ENCODE measurements around the gene NINJ2.
"Not testable (repeated sequence)": the region's sequence is repeated elsewhere in the genome, so short reads cannot be mapped to it uniquely, and the experiment has no call there.

Gene NINJ2

GRCh38 chr12:641321-641720 lies 21.9 kb downstream of the NINJ2 start:
- not testable (repeated sequence) for DNase-seq (ENCODE audit: low read depth)

GRCh38 chr12:640773-641172 lies 22.5 kb downstream of the NINJ2 start:
- DNase-seq (ENCODE audit: low read depth): no peak

GRCh38 chr12:639988-640387 lies 23.3 kb downstream of the NINJ2 start:
- no peak for DNase-seq (ENCODE audit: low read depth)

GRCh38 chr12:639566-639965 lies 23.7 kb downstream of the NINJ2 start:
- peak; percentile 17 for DNase-seq (ENCODE audit: low read depth)

- DNase-seq (ENCODE audit: low read depth): no peak
These were observed 24.2 kb downstream of the NINJ2 start for GRCh38 chr12:638953-639557.

- no peak for DNase-seq (ENCODE audit: low read depth)
These were observed 26.6 kb downstream of the NINJ2 start for GRCh38 chr12:636632-637031.

- no peak for DNase-seq (ENCODE audit: low read depth)
These were observed 29.5 kb downstream of the NINJ2 start for GRCh38 chr12:633731-634130.

GRCh38 chr12:632102-632696 lies 31.0 kb downstream of the NINJ2 start:
- DNase-seq (ENCODE audit: low read depth): no peak

GRCh38 chr12:630656-631632 lies 32.3 kb downstream of the NINJ2 start:
- peak; percentile 29 for DNase-seq (ENCODE audit: low read depth)

GRCh38 chr12:628742-629078 lies 34.5 kb downstream of the NINJ2 start:
- not testable (repeated sequence) for DNase-seq (ENCODE audit: low read depth)

GRCh38 chr12:627863-628741 lies 35.1 kb downstream of the NINJ2 start:
- no peak for DNase-seq (ENCODE audit: low read depth)

GRCh38 chr12:627285-627684 lies 36.0 kb downstream of the NINJ2 start:
- DNase-seq (ENCODE audit: low read depth): no peak

- no peak for DNase-seq (ENCODE audit: low read depth)
These were observed 37.2 kb downstream of the NINJ2 start for GRCh38 chr12:625998-626397.

- DNase-seq (ENCODE audit: low read depth): no peak
These were observed 39.3 kb downstream of the NINJ2 start for GRCh38 chr12:623865-624372.

- DNase-seq (ENCODE audit: low read depth): no peak
These were observed 39.9 kb downstream of the NINJ2 start for GRCh38 chr12:623172-623864.

GRCh38 chr12:622416-622815 lies 40.8 kb downstream of the NINJ2 start:
- peak; percentile 10 for DNase-seq (ENCODE audit: low read depth)

GRCh38 chr12:619346-619745 lies 43.9 kb downstream of the NINJ2 start:
- no peak for DNase-seq (ENCODE audit: low read depth)

GRCh38 chr12:618605-619004 lies 44.6 kb downstream of the NINJ2 start:
- no peak for DNase-seq (ENCODE audit: low read depth)

GRCh38 chr12:617304-617915 lies 45.8 kb downstream of the NINJ2 start:
- no peak for DNase-seq (ENCODE audit: low read depth)

GRCh38 chr12:615620-616019 lies 47.6 kb downstream of the NINJ2 start:
- DNase-seq (ENCODE audit: low read depth): no peak

Measured in stimulated activated CD4-positive, alpha-beta T cell treated with anti-CD3 and anti-CD28 coated beads, Interleukin-2, amount 100 ng/mL, for 4 hours (primary cell).